ENCODE data around the gene CAMK1D. TPM values are rescaled to one million over a fixed set of nuclear protein-coding genes. Genes with fewer than 3 reads are reported as not detected.
A peak's percentile ranks its signal among the peaks of the same experiment; 100 is the strongest.

Gene CAMK1D
- total RNA-seq, 1 experiment from 2014 or later = 0.52 TPM

DNA sequence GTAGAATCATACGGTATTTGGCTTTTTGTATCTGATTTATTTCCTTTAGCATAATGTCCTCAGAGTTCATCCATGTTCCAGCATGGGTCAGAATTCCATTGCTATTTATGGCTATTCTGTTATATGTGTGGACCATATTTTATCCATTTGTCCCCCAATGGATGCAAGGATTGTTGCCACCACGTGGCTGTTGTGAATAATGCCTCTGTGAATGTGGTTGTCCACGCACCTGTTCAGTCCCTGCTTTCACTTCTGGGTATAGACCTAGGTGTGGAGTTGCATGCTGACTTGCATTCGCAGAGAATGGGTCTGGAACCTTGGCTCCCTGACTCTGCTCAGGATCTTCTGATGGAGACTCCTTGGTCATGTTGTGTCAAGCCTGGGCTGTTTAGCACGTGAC lies 199.9 kb downstream of the CAMK1D start:
- DNase-seq (ENCODE audit: low read depth) = peak; percentile 5

- no peak for DNase-seq (ENCODE audit: low read depth)
Observed at GRCh38 chr10:12550994-12551393, 201.6 kb downstream of the CAMK1D start.

- no peak for DNase-seq (ENCODE audit: low read depth)
Observed at GRCh38 chr10:12556039-12556438, 206.7 kb downstream of the CAMK1D start.

DNA sequence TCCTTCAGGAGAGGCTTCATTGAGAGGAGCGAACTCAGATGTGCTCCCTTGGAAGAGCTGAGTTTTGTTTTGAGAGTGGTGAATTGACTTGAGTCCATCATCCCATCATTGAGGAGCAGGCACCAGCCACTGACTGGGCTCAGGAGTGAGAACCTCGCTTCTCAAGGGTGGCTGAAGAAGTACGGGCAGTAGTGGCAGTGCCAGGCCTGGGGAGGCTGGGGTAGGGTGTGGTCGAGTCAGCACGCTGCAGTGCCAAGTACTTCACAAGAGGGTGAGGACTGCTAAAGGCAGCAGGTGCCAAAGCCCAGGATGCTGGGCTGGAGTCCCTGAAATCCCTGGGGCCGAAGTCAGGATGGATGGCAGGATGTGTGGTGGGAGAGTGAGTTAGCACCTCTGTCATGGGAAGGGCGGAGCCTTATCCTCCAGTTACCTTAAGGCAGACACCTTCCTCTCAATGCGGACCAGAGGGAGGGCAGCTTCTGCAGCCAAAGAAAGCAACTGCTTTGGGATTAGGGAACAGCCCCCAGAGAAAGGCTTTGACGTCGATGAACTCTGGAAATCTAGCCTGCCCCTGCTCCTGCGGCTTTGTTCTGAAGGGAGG lies 210.3 kb downstream of the CAMK1D start:
- DNase-seq (ENCODE audit: low read depth) = no peak

DNA sequence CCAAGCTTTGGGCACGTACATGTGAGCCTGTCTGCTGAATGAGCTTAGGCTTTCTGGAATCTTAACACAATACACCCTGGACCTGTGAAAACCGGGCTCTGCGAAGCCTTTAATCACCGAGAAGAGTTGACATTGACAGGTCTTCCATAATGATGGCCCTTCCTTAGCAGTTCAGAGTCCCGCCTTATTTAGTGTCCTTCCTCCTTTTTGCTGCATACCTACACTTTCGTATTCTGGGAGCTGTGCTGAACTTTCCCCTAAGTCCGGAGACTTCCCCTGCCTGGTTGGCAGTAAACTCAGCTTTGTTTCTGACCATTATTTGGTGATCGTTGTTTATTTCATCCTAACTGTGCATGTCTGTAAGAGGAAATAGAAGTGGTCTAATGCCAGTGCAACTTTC lies 212.0 kb downstream of the CAMK1D start:
- no peak for DNase-seq (ENCODE audit: low read depth)

DNA sequence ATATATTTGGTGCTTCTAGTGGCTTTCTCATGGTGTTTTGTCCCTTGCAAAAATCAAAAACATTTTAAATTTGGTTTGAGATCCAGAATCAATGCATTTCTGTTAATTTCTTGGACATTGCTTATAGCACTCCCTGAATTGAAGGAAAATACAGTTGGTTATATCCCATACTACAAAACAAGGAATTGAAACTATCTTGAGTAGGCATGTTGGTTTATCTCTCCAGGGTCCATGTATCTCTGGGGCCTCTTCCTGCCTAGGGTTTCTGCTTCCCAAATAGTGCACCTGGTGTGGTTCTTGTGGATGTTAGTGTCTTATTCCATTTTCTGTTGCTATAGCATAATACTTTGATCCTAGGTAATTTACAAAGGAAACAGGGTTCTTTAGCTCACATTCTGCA lies 212.4 kb downstream of the CAMK1D start:
- DNase-seq (ENCODE audit: low read depth) = no peak

- DNase-seq (ENCODE audit: low read depth) = no peak
Observed at GRCh38 chr10:12563489-12563888, 214.1 kb downstream of the CAMK1D start.

DNA sequence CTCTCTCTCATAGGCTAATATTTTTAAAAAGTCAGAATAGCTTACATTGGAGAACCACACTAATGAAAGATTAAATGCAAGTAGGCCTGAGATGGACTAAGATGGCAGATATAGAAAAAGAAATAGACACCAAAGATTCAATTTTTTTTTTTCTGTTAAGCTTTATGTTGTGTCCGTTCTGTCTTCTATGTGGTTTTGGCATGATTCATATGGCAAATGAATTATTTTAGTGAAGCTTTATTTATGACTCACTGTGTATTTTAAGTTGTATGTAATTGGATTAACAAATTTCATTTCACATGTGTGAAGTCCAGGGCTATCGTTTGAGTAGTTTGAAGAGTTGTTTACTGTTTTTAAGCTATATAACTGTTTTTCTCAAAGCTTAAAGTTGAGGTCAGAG lies 214.8 kb downstream of the CAMK1D start:
- peak; percentile 26 for DNase-seq (ENCODE audit: low read depth)

DNA sequence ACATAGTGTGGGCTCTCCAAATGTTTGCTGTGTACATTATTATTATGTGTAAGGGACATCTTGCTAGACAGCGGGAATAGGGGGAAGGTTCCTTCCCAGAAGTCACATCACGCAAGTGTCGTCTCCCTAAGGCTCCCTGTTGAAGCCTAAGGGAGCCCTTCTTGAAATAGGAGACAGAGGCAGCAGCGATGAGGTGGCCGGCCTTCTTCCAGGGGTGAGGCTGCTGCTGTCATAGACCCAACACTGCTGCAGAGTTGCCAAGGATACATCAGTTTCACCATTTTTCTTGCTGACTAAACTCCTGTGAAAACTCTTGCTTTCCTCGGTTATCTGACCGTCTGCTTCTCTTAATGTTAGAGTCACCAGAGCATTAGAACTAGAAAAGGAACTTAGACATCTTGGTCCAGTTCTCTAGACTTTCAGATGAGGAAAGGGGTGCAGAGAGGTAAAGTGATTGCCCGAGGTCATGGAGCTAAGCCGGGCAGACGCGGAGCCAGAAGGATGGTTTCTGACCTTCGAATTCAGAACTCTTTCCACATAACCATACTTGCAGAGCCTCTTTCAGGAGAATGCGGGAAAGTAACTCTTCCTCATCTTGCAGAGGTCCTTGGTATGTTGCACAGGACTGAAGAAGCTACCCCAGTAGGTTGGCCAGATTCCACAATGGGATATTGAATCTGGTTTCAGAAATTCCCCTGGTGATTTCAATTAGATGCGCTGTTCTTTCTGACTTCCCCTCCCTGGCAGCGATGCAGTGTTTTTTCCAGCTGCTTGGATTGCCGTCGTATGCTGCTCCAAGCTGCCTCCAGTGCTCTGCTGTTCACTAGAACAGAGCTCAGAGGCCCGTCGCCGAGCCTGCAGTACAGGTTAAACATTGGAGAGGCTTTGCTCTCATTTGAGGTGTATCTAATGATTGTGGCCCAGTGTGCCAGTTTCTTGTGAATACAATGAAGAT lies 217.1 kb downstream of the CAMK1D start:
- no peak for DNase-seq (ENCODE audit: low read depth)

GRCh38 chr10:12568391-12569009 lies 219.2 kb downstream of the CAMK1D start:
- DNase-seq (ENCODE audit: low read depth) = no peak

- DNase-seq (ENCODE audit: low read depth) = no peak
Observed at GRCh38 chr10:12572281-12572680, 222.9 kb downstream of the CAMK1D start.

GRCh38 chr10:12577610-12578009 lies 228.3 kb downstream of the CAMK1D start:
- no peak for DNase-seq (ENCODE audit: low read depth)

GRCh38 chr10:12579954-12580858 lies 230.9 kb downstream of the CAMK1D start:
- no peak for DNase-seq (ENCODE audit: low read depth)

GRCh38 chr10:12583891-12584595 lies 234.7 kb downstream of the CAMK1D start:
- no peak for DNase-seq (ENCODE audit: low read depth)

DNA sequence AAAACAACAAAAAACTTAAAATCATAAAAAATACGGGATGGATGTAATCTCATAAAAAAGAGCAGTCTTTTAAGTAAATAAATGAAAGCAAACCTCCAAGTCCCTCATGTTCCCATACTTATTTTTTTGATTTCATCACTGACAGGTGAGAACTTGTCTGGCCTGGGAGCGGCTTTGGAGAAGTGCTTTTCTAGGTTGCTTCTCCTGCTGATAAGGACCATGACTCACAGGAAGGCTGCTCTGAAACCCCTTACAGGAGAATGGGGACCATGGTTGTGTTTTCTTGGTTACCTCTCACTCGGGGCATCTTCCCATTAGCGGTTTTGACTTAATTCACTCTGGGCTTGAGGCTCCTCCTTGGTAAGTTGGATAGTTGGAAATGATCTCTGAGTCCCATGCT lies 237.4 kb downstream of the CAMK1D start:
- no peak for DNase-seq (ENCODE audit: low read depth)

DNA sequence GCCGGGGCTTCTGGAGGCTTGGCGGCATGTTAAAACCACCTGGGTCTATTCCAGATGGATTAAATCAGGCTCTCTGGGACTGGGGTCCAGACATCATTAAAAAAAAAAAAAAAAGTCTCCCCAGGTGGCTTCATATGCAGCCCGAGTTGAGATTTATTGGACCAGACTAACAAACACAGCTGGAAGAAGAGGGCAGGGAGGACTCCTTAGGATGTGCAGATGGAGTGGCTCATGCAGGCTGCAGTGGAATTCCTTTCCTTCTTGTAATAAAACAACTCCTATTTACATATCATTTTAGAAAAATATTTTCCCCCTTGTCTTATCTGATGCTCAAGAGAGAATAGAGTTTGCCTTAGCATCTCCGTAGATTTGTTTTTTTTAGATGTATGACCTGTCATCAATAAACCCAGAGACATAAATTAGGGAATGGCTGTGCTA lies 238.1 kb downstream of the CAMK1D start:
- DNase-seq (ENCODE audit: low read depth) = no peak

GRCh38 chr10:12588091-12588860 lies 238.9 kb downstream of the CAMK1D start:
- DNase-seq (ENCODE audit: low read depth) = no peak

DNA sequence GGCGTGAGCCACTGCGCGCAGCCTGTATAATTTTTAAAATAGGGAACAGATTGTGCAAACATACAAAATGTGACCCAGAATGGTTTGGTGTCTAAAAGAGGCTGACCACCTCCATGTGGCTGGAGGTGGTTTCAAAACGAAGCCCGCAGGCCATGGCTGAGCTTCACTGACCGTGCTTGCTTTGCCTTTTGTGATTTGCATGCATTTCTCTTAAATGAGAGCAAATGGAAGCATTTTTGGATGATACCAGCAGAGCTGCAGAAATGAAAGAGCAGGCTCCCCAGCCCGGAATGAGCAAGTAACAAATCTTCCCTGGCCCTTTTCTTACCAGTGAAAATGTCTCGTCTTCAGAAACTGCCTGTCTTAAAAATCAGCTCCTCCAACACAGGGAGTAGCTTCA lies 239.9 kb downstream of the CAMK1D start:
- DNase-seq (ENCODE audit: low read depth) = no peak

- no peak for DNase-seq (ENCODE audit: low read depth)
Observed at GRCh38 chr10:12589791-12590190, 240.4 kb downstream of the CAMK1D start.
